Activated CD8-positive, alpha-beta memory T cell treated with anti-CD3 and anti-CD28 coated beads, Interleukin-2, amount 50 U/mL, for 1 hour (primary cell): Measurements from ENCODE around the gene SUCLG2.
A peak's percentile ranks its signal among the peaks of the same experiment; 100 is the strongest.

Experiments used
- DNase-seq: peaks from one replicate; pipeline ENCODE4 v3.0.0-alpha.2; 2020; ENCODE audit errors: extremely low read depth

Gene SUCLG2, protein sequence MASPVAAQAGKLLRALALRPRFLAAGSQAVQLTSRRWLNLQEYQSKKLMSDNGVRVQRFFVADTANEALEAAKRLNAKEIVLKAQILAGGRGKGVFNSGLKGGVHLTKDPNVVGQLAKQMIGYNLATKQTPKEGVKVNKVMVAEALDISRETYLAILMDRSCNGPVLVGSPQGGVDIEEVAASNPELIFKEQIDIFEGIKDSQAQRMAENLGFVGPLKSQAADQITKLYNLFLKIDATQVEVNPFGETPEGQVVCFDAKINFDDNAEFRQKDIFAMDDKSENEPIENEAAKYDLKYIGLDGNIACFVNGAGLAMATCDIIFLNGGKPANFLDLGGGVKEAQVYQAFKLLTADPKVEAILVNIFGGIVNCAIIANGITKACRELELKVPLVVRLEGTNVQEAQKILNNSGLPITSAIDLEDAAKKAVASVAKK

DNA sequence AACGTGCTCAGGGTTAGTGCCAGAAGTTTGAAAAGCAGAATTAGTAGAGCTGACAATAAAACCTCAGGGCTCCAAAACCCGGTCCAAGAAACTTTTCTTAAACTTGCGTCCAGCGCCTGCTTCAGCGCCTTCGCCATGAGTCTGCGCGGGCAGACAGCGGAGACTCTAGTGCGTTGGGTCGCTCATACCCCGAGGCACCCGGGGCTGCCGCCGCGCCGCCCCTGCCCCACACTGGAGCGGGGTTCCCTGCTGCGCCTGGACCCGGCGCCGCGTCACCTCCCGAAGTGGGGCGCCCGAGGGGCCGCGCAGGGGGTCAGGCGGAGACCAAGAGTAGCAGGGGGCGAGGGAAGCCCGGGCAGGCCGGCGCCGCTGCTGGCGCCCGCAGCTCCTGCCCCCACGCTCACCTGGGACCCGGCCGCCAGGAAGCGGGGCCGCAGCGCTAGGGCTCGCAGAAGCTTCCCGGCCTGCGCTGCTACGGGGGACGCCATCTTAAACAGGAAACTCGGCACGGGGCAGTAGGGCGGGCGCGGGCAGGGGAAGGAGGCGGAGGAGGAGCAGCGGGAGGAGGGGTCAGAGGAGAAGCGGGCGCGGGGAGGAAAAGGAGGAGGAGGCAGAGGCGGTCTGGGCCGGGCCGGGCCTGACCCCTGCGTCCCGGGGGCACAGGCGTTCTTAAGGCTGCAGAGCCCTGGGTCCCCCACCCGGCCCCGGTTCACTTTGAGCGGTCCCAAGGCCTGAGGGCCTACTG lies at the start of gene SUCLG2:
SUCLG2 (minus strand) TSS at position 514 of the 745 bp plus-strand sequence; CDS start at position 488, 26 bp downstream.
- DNase-seq, result peak; percentile 53

DNA sequence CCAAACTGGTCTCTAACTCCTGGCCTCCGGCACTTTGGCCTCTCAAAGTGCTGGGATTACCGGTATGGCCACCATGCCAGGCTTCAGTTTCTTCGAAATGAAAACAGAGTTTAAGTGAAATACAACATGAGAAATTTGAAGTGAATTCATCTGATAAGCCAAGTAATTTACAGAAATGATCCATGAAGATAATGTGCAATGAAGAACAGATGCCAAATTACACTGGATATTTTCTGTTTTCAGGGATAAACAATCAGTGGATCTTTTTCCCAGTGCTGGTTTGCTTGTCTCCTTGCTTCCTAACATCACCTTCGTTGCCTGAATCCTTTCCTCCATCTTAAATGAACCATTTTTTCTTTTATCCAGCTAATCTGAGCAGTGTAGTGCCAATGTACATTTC lies 46.2 kb upstream of the SUCLG2 start:
- DNase-seq, result no peak

GRCh38 chr3:67699882-67700281 lies 45.5 kb upstream of the SUCLG2 start:
- DNase-seq, result no peak

DNA sequence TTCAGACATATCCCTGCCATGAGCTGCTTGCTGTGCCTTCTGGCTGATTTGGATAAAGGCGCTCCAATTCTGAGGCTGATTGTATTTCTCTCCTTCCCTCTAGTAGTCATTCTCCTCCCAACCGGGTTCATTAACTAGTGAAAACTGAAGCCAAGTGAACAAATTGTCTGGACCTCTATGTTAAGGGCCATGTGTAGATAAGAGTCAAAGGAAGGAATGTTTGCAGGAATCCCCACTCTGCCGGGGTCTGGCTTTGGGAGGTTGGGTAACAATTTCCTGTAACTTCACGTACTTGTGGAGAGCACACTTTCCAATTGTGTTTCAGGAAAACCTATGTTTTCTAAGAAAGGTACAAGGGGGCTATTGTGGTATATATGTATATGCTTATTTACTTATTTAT lies 38.2 kb upstream of the SUCLG2 start:
- no peak for DNase-seq

DNA sequence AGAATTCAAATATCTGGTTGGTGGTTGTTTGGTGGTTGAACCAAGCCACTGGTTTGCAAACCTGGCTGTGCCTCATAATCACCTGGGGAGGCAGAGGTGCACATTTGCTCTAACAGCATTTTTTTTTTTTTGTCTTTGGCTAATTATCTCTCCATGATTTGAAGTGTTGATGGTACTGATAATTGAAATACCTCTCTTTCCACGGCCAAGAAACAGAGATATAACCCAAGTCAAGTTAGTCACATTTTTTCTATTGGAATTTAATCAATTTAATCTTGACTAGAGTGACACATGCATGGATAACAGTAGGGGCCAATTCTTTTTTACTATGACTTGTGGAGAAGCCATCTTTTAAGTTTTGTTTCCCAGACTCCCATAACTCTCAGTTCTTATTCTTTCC lies 37.5 kb upstream of the SUCLG2 start:
- no peak for DNase-seq

GRCh38 chr3:67691207-67691606 lies 36.8 kb upstream of the SUCLG2 start:
- DNase-seq, result no peak

DNA sequence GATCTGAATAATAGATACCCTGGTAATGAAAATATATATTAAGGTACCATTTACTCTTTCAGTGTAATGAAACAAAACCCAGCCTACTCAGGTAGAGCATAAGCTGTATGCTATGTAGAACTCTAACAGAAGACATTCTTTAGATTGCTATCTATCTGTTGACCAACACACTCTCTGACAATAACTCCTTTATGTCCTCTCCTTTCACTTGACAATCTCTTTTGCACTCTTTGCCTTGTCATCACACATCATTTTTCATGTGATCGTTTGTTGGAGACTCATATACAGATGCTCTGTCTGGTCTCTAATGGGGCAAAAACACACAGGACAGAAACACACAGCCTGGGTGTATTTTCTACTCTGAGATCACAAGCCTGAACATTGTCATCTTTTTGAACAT lies 35.4 kb upstream of the SUCLG2 start:
- DNase-seq, result no peak

- DNase-seq, result no peak
These were observed 33.8 kb upstream of the SUCLG2 start for GRCh38 chr3:67688231-67688630.

GRCh38 chr3:67686069-67686468 lies 31.7 kb upstream of the SUCLG2 start:
- DNase-seq, result no peak

DNA sequence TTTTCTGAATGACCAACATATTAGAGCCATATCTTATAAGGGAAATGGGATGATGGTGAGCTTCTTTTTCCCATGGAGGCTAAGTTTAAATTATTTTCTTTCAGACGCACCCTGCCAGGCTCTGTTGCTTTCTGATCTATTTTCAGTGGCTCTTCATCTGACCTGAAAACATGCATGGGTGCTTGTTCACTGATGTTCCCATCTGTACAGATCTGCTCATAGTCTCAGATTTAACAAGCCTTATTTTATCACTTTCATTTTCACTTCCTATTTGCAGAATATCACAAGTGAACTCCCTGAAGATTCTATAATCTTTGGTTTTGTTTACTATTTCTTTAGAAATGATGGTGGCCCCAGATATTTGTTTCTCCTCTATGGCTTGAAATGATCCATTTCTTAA lies 31.1 kb upstream of the SUCLG2 start:
- no peak for DNase-seq

GRCh38 chr3:67684211-67684610 lies 29.8 kb upstream of the SUCLG2 start:
- DNase-seq, result no peak

DNA sequence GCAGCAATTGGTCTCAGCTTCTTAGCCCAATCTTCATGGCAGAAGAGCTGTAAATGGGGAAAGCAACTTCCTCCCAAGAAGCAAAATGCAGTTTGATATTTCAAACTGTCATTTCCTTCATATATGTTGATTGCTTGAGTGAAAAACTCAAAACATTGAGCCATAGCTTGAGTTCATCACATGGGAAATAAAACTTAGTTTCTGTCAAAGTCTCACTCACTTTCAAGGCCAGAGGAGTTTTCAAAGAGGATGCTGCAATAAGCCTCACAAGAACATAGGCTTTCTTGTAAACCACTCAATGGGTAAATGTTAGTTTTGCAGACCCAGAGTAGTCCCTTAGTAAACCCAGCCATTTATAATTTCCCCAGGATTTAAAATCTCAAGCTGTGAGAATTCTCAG lies 29.1 kb upstream of the SUCLG2 start:
- no peak for DNase-seq

DNA sequence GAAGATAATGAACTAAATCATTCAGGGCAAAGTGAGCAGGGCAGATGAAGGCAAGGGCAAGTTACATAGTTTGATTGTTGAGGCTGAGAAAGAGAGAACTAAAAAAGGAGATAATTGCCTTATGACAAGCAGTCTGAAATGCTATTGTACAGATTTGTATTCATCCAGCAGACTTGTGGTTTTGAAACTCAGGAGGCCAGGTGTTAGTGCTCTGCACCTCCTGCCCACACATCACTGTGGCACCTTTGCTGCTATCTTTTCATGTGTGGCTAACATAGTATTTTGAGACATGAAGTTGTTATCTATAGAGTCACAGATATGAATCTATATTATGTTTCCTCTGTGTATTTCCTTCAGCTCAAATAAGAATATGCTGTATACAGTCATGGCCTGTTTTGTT lies 24.3 kb upstream of the SUCLG2 start:
- no peak for DNase-seq

GRCh38 chr3:67674055-67674454 lies 19.6 kb upstream of the SUCLG2 start:
- DNase-seq, result no peak

GRCh38 chr3:67662733-67663132 lies 8.3 kb upstream of the SUCLG2 start:
- no peak for DNase-seq

GRCh38 chr3:67661089-67661488 lies 6.7 kb upstream of the SUCLG2 start:
- DNase-seq, result no peak

DNA sequence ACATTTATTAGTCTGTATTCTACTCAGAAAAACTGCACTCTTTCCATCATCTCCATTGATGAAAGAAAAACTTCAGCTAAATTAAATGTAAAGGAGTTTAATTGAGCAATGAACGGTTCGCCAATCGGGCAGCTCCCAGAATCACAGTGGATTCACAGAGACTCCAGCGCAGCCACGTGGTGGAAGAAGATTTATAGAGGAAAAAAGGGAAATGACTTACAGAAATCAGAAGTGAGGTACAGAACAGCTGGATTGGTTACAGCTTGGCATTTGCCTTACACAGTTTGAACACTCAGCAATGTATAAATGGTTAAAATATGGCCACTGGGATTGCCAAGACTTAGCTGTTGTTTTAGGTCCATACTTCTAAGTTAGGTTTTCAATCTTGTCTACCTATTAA lies 2.8 kb upstream of the SUCLG2 start:
- no peak for DNase-seq

- no peak for DNase-seq
These were observed 2.2 kb upstream of the SUCLG2 start for GRCh38 chr3:67656614-67657013.

GRCh38 chr3:67655364-67656121 lies 1.1 kb upstream of the SUCLG2 start:
- peak; percentile 61 for DNase-seq

DNA sequence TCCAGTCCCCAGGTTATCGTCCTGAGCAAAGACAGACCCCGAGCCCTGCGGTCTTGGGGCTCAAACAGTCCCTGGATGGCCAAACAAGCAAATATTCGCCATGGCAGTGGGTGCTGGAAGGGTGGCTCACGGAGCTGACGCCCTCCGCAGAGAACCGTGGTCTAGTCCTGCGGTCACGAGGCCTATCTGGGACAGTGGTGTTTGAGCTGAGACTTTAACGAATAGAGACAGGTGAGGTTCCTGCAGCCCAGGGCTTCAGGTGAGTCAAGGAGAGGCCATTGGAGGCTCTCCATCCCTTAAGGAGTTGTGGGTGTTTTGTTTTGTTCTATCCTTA lies 399 bp upstream of the SUCLG2 start:
- DNase-seq, result no peak

GRCh38 chr3:67653425-67654098 lies 850 bp downstream of the SUCLG2 start:
- DNase-seq, result no peak

DNA sequence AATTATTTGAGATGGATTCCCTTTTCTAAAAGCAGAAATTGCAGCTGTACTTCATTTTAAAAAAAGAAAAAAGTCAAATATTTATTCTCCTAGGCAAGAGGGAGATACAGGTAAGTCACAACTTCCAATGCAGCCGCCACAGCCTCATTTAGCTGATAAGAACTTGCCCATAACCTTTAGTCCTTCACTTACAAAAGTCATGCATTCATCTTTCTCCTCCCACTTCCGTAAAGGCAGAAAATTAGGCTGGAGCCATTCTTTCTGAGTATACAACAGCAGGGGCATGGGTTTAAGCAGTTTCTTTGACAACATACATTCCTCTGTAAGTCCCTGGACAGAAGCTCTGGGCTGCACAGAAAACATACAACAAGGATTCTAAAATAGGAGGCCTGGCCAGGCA lies 4.3 kb downstream of the SUCLG2 start:
- DNase-seq, result no peak
